CMK (cell line): Measurements from ENCODE around the gene MB.
A peak's percentile ranks its signal among the peaks of the same experiment; 100 is the strongest.

ENCODE experiments used
- DNase-seq: peaks from one replicate; pipeline ENCODE4 v3.0.0-alpha.2; 2010; ENCODE audit warnings: low read depth

The MB gene

GRCh38 chr22:35615156-35615555 lies 2.0 kb downstream of the MB start:
- no peak for DNase-seq

DNA sequence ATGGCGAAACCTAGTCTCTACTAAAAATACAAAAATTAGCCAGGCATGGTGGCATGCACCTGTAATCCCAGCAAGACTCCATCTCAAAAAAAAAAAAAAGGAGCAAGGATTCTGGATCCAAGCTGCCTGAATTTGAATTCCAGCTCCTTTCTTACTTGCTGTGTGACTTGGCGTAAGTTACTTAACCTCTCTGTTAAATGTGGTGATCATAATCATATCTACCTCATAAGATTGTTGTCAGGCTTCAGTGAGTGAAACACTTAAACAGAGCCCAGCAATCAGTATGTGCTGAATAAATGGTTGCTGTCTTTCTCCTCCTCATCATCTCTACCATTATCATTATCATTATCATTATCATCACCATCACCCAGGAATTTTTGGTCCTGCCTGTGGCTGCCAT lies 2.7 kb downstream of the MB start:
- no peak for DNase-seq

- DNase-seq, result no peak
Measured at GRCh38 chr22:35612903-35613302, 4.2 kb downstream of the MB start.

DNA sequence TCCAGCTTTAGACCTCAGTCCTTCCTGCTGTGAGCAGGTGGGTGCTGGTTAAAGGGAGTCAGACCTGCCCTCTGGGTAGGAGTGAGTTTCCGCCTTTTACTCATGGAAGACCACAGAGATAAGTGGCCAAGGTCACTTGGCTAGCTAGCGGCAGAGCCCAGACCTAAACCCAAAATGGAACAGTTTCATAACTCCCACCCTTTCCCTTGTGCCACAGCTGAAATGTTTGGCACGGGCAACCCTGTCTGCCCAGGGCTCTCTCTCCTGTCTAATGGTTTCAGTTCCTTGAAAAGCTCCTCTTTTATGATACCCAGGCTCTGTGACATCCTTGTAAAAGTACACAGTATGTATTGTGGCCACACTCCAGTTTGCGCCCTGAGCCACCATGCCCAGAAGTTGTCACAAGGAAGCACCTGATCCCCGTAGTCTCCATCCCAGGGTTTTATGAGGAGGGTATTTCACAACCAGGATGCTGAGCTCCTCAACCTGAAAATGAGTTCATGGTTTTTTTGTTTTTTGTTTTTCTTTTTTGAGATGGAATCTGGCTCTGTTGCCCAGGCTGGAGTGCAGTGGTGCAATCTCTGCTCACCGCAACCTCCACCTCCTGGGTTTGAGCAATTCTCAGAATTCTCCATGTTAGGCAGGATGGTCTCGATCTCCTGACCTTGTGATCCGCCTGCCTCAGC lies 5.1 kb downstream of the MB start:
- no peak for DNase-seq

- no peak for DNase-seq
Measured at GRCh38 chr22:35611200-35611890, 5.8 kb downstream of the MB start.

DNA sequence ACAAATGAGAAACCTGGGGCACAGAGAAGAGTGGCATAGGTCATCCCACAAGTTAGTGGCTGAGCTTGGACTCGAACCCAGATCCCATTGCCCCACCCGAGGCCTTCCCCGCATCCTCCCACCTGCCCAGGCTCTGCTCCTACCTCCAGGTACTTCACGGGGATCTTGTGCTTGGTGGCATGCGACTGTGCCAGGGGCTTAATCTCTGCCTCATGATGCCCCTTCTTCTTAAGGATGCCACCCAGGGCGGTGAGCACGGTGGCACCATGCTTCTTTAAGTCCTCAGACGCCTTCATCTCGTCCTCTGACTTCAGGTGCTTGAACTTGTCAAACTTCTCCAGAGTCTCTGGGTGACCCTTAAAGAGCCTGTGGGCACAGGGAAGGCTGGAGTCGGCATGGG lies 6.4 kb downstream of the MB start:
- no peak for DNase-seq

- no peak for DNase-seq
Measured at GRCh38 chr22:35609761-35610160, 7.4 kb downstream of the MB start.

DNA sequence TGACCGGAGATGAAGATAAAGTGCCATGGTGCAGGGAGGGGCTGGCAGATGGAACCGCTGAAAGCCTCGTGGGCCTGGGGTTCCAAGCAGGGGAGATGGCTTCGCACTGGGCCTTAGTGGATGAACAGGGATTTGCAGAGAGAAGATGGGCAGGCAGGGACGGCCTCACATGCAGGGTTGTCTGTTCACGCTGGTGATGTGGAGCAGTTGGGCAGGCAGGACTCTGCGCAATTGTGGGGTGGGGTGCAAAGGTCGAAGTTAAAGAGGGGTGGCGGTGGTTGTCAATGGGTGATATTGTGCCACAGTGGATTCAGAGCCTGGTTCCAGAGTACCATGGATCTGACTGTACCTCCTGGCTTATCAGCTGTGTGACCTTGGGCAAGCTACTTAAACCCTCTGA lies 7.9 kb downstream of the MB start:
- no peak for DNase-seq

- no peak for DNase-seq
Measured at GRCh38 chr22:35608088-35608487, 9.0 kb downstream of the MB start.

- no peak for DNase-seq
Measured at GRCh38 chr22:35606916-35607315, 10.2 kb downstream of the MB start.

- no peak for DNase-seq
Measured at GRCh38 chr22:35605851-35606481, 11.2 kb downstream of the MB start.

DNA sequence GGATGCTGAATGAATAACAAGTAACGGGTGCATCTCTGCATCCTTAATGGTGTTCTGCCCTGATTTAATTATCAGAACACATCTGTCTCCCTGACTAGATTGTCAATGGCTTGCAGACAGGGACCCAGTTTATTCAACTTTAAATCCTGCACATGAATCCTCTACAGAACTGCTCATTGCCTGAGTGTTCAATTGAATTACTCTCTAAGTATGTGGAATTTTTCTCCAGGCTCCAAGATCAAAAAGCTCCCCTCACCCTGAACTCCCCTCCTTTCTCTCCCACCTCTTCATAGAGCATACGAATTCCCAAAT lies 11.8 kb downstream of the MB start:
- DNase-seq, result no peak

DNA sequence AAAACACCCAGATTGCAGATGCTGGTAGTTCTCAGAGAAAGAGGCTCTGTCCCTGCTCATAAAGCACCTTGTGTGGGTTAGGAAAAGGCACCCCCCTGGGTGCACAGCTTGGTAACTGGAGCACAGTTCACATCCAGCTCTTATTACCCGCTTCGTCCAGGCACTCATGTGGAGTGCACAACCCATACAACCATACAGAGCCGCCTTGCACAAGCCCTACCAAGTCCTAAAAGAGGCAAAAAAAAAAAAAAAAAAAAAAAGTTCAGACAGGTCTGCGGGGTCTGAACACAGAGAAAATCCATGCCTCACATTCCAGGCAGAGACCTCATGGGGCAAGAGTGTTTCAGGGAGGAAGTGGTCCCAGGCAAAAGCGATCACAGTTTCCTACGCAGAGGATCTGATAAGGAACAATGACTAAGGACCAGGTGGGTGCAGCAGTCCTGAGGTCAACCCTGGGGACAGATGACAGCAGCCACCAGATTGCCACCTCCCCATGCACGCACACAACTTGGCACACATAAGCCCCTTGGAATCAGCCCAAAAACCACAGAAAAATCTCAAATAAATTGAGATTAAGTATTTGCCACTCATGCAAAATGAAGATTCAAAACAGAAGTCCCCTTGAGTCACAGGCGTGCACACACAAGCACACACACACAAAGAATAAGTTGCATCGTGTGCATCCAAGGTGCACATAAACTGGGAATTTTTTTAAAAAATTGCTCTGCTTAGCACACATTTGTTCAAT lies 12.3 kb downstream of the MB start:
- DNase-seq, result no peak

DNA sequence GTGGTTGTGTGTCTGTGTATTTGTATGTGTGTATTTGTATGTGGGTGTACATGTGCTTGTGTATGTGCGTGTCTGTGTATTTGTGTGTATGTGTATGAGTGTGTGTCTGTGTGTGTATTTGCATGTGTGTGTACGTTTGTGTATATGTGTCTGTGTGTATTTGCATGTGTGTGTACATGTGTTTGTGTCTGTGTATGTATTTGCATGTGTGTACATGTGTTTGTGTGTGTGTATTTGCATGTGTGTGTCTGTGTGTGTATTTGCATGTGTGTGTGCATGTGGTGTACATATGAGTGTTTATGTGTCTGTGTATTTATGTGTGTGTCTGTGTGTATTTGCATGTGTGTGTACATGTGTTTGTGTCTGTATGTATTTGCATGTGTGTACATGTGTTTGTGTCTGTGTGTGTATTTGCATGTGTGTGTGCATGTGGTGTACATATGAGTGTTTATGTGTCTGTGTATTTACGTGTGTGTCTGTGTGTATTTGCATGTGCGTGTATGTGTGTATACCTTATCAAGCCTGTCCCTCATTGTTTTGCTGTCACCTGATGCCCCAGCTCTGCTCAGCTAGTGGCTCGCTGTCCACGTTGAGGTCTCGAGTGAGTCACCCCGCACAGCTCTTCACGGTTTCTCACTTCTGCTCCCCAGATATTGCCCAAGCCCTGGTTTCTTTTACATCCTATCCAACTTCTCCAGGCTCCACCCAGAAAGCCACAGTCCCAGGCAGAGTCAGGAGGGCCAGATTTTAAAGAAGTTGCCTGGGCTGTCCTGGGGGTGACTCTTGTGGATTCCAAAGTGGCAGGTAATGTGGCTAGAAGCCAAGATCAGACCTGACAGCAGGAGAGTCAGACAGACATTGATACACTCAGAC lies 15.2 kb downstream of the MB start:
- no peak for DNase-seq

- DNase-seq, result no peak
Measured at GRCh38 chr22:35601013-35601580, 16.0 kb downstream of the MB start.

- DNase-seq, result peak; percentile 47
Measured at GRCh38 chr22:35600476-35600875, 16.7 kb downstream of the MB start.

DNA sequence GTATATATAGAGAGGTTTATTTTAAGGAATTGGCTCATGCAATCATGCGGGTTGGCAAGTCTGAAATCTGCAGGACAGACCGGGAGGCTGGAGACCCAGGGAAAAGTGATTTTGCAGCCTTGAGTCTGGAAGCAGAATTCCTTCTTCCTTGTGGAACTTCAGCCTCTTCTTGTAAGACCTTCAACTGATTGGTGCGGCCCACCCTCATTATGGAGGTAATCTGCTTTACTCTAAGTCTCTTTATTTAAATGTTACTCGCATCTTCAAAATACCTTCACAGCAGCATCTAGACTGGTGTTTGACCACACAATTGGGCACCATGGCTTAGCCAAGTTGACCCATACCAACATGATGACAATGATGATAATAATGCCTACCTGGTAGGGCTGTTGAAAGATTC lies 17.8 kb downstream of the MB start:
- DNase-seq, result no peak

- DNase-seq, result no peak
Measured at GRCh38 chr22:35598396-35598710, 18.8 kb downstream of the MB start.

GRCh38 chr22:35597692-35598395 lies 19.3 kb downstream of the MB start:
- no peak for DNase-seq

DNA sequence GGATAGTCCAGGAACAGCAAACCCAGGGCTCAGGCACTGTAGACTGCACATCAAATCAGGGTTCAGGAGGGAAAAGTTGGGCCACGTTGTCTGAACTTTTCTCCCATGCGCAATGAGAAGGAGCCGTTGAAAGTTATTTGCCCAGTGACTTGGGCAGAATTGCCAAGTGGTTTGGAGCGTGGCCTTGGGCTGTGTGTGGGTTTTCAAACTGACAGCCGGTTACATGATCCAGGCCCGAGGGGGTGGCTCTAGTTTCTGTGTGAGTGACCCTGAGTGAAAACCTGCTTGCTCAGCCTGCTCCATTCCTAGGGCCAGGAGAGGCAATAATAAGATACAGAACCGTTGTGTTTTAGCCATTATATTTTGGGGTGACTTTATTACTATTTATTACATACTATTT lies 20.3 kb downstream of the MB start:
- no peak for DNase-seq

- no peak for DNase-seq
Measured at GRCh38 chr22:35594686-35595085, 22.4 kb downstream of the MB start.
